HG03175 (cell line): ENCODE measurements around the gene MAN1A2.
A peak's percentile ranks its signal among the peaks of the same experiment; 100 is the strongest.

Source experiments
- ATAC-seq: cut with Tn5 transposase; IDR thresholded peaks from one replicate; pipeline ENCODE4 v1.9.1; 2021; ENCODE audit warnings: mild to moderate bottlenecking, moderate library complexity; ENCODE audit not compliant: unreplicated experiment

MAN1A2 gene

GRCh38 chr1:117481410-117481809 is 114.2 kb downstream of the MAN1A2 start:
- ATAC-seq, result no peak

- no peak for ATAC-seq
These were observed 126.7 kb downstream of the MAN1A2 start for GRCh38 chr1:117493906-117494305.

- no peak for ATAC-seq
These were observed 127.8 kb downstream of the MAN1A2 start for GRCh38 chr1:117495068-117495467.

GRCh38 chr1:117499071-117499470 is 131.8 kb downstream of the MAN1A2 start:
- ATAC-seq, result no peak

- no peak for ATAC-seq
These were observed 133.3 kb downstream of the MAN1A2 start for GRCh38 chr1:117500584-117500983.

GRCh38 chr1:117501281-117501680 is 134.0 kb downstream of the MAN1A2 start:
- ATAC-seq, result no peak

GRCh38 chr1:117511273-117511672 is 144.0 kb downstream of the MAN1A2 start:
- no peak for ATAC-seq

- no peak for ATAC-seq
These were observed 145.6 kb downstream of the MAN1A2 start for GRCh38 chr1:117512728-117513321.

GRCh38 chr1:117523111-117523510 is 155.9 kb downstream of the MAN1A2 start:
- ATAC-seq, result no peak

- no peak for ATAC-seq
These were observed 159.8 kb downstream of the MAN1A2 start for GRCh38 chr1:117527074-117527473.

GRCh38 chr1:117527566-117528102 is 160.4 kb downstream of the MAN1A2 start:
- ATAC-seq, result no peak

GRCh38 chr1:117529683-117530082 is 162.4 kb downstream of the MAN1A2 start:
- no peak for ATAC-seq

- ATAC-seq, result no peak
These were observed 164.0 kb downstream of the MAN1A2 start for GRCh38 chr1:117531222-117531621.

- peak; percentile 79 for ATAC-seq
These were observed 167.8 kb downstream of the MAN1A2 start for GRCh38 chr1:117534995-117535467.

GRCh38 chr1:117535821-117536220 is 168.6 kb downstream of the MAN1A2 start:
- no peak for ATAC-seq

- no peak for ATAC-seq
These were observed 170.2 kb downstream of the MAN1A2 start for GRCh38 chr1:117537291-117537920.

GRCh38 chr1:117540532-117540931 is 173.3 kb downstream of the MAN1A2 start:
- no peak for ATAC-seq

- ATAC-seq, result no peak
These were observed 173.8 kb downstream of the MAN1A2 start for GRCh38 chr1:117541003-117541402.

GRCh38 chr1:117541585-117541984 is 174.3 kb downstream of the MAN1A2 start:
- ATAC-seq, result no peak

GRCh38 chr1:117544509-117545109 is 177.4 kb downstream of the MAN1A2 start:
- no peak for ATAC-seq

GRCh38 chr1:117546467-117546866 is 179.2 kb downstream of the MAN1A2 start:
- ATAC-seq, result no peak

GRCh38 chr1:117553471-117553870 is 186.2 kb downstream of the MAN1A2 start:
- no peak for ATAC-seq
